Kidney epithelial cell (primary cell): ENCODE results near the gene ERVH48-1. TPM values are rescaled to one million over a fixed set of nuclear protein-coding genes. Genes with fewer than 3 reads are reported as not detected.
"Not testable (repeated sequence)": the region's sequence is repeated elsewhere in the genome, so short reads cannot be mapped to it uniquely, and the experiment has no call there.

Experiments
- DNase-seq: peaks from one replicate; pipeline ENCODE4 v3.0.0-alpha.2; 2010; ENCODE audit warnings: low read depth
- H3K27me3 ChIP-seq: 2 replicates; pipeline ENCODE4 v1.6.0; 2011; ENCODE audit warnings: low read length; ENCODE audit not compliant: control insufficient read depth, insufficient read depth
- H3K36me3 ChIP-seq: 2 replicates; pipeline ENCODE4 v1.5.1; 2011; ENCODE audit warnings: low read length; ENCODE audit not compliant: control insufficient read depth, insufficient read depth
- H3K4me3 ChIP-seq: 2 replicates; pipeline ENCODE4 v1.5.1; 2011; ENCODE audit warnings: low read depth, mild to moderate bottlenecking, control low read depth, low read length
- total RNA-seq: library from RNA; depleted of rRNA; stranded (reverse); fragments of >200 nt; gene quantifications from 2 replicates; pipeline ENCODE4 v1.2.3, GENCODE V29; 2015
- TF ChIP-seq, protein P1 (sequence below): IDR thresholded peaks from 2 replicates; pipeline ENCODE4 v1.5.1; 2011; ENCODE audit warnings: mild to moderate bottlenecking, moderate library complexity, low read length, control low read depth, inconsistent platforms; ENCODE audit not compliant: insufficient read depth, poor library complexity, severe bottlenecking

Gene ERVH48-1
- total RNA-seq, 1 donor from 2014 or later, result not detected

DNA sequence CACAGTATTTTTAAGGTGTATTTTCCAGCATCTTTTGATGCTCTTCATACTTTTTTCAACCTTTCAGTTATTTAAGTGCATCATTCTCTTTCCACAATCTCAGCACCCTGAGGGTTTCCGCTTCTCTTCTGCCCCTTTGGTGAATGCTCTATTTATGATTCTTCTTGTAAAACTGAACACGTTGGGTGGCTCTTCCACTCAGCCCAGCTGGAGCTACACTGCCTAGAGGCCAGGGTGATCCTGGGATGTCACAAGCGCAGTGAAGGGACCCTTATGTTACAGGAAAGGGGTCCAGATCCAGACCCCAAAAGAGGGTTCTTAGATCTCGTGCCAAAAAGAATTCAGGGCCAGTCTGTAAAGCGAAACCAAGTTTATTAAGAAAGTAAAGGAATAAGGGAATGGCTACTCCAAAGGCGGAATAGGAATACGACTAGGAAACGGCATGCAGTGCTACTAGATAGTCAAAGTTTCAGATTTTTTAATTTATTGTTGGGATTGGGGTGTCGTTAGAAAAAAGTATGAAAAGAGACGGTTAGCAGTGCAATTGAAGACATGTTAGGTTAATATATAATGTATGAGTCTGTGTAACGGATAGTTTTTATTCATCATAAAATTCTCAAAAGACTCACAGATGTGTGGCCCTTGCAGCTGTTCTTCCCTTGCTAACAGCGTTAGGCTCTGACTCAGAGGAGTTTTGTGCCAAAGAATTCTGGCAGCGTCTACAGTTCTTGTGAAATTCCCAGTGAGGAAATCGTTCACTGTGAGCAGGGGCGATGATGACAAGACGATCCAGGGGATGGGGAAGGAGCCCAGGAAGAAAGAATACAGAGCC lies 14.4 kb upstream of the ERVH48-1 start:
- no peak overlapping the region for H3K4me3 ChIP-seq

GRCh38 chr21:42938606-42938995 lies 13.2 kb upstream of the ERVH48-1 start:
- not testable (repeated sequence) for H3K4me3 ChIP-seq, DNase-seq, H3K27me3 ChIP-seq, H3K36me3 ChIP-seq

More for the DNA sequence above, 14.4 kb upstream of the ERVH48-1 start:
- Histone ChIP-seq H3K27me3 (no peaks in the 10 kb centered on the region), H3K36me3 (no peaks in the 10 kb centered on the region)
- TF ChIP-seq, protein P1, sequence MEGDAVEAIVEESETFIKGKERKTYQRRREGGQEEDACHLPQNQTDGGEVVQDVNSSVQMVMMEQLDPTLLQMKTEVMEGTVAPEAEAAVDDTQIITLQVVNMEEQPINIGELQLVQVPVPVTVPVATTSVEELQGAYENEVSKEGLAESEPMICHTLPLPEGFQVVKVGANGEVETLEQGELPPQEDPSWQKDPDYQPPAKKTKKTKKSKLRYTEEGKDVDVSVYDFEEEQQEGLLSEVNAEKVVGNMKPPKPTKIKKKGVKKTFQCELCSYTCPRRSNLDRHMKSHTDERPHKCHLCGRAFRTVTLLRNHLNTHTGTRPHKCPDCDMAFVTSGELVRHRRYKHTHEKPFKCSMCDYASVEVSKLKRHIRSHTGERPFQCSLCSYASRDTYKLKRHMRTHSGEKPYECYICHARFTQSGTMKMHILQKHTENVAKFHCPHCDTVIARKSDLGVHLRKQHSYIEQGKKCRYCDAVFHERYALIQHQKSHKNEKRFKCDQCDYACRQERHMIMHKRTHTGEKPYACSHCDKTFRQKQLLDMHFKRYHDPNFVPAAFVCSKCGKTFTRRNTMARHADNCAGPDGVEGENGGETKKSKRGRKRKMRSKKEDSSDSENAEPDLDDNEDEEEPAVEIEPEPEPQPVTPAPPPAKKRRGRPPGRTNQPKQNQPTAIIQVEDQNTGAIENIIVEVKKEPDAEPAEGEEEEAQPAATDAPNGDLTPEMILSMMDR, result no peak
- DNase-seq, result peak; percentile 83

DNA sequence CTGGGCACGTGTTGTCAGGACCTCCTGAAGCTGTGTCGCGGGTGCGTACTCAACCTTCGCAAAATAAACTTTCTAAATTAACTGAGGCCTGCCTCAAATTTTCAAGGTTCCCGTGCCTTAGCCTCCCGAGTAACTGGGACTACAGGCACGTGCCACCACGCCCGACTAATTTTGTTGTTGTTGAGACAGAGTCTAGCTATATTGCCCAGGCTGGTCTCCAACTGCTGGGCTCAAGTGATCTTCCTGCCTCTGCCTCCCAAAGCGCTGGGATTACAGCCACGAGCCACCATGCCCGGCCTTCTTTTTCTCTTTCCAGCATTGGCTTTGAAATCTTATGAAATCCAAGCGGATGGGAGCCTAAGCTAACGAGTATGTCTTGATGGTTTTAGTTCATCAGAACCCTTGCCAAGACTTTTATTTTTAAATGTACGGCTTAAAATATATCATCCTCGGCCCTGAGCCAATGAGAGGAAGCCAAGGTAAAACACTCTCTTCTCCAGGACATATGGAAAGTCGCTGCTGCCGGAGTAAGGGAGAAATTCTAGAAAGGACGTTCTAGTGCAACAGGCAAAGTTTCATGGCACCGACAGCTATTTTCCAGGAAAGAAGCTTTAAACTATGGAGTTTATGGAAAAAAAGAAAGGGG lies 12.7 kb upstream of the ERVH48-1 start:
- Histone ChIP-seq H3K36me3 (no peaks in the 10 kb centered on the region), H3K4me3 (no peak overlapping the region), H3K27me3 (no peaks in the 10 kb centered on the region)
- TF ChIP-seq, protein P1, result no peak
- DNase-seq, result no peak

- not testable (repeated sequence) for H3K36me3 ChIP-seq, H3K4me3 ChIP-seq, H3K27me3 ChIP-seq, DNase-seq
Measured at GRCh38 chr21:42937034-42937940, 11.9 kb upstream of the ERVH48-1 start.

GRCh38 chr21:42936360-42936759 lies 10.9 kb upstream of the ERVH48-1 start:
- not testable (repeated sequence) for H3K36me3 ChIP-seq, H3K4me3 ChIP-seq, DNase-seq, H3K27me3 ChIP-seq

GRCh38 chr21:42933973-42934372 lies 8.5 kb upstream of the ERVH48-1 start:
- H3K4me3 ChIP-seq, H3K36me3 ChIP-seq, DNase-seq, H3K27me3 ChIP-seq: not testable (repeated sequence)

DNA sequence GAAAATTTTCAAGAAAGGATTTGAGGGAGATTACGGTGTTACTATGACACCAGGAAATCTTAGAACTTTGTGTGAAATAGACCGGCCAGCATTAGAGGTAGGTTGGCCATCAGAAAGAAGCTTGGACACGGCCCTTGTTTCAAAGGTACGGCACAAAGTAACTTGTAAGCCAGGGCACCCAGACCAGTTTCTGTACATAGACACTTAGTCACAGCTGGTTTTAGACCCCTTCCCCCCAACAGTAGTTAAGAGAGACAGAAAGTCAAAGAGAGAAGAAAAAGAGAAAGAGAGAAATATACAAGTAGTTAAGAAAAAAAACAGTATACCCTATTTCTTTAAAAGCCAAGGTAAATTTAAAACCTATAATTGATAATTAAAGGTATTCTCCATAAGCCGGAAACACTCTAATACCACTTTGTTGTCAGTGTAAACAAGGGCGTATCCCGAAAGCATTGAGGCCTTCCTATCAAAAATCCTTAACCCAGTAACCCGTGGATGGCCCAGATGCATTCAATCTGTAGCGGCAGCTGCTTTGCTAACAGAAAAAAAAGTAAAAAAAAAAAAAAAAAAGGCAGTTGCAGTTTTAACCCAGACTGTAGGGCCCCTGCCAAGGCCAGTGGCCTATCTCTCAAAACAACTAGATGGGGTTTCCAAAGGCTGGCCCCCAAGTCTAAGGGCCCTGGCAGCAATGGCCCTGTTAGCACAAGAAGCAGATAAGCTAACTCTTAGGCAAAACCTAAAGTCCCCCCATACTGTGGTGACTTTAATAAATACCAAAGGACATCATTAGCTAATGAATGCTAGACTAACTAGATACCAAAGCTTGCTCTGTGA lies 7.9 kb upstream of the ERVH48-1 start:
- not testable (repeated sequence) for H3K36me3 ChIP-seq, H3K27me3 ChIP-seq, DNase-seq, H3K4me3 ChIP-seq

DNA sequence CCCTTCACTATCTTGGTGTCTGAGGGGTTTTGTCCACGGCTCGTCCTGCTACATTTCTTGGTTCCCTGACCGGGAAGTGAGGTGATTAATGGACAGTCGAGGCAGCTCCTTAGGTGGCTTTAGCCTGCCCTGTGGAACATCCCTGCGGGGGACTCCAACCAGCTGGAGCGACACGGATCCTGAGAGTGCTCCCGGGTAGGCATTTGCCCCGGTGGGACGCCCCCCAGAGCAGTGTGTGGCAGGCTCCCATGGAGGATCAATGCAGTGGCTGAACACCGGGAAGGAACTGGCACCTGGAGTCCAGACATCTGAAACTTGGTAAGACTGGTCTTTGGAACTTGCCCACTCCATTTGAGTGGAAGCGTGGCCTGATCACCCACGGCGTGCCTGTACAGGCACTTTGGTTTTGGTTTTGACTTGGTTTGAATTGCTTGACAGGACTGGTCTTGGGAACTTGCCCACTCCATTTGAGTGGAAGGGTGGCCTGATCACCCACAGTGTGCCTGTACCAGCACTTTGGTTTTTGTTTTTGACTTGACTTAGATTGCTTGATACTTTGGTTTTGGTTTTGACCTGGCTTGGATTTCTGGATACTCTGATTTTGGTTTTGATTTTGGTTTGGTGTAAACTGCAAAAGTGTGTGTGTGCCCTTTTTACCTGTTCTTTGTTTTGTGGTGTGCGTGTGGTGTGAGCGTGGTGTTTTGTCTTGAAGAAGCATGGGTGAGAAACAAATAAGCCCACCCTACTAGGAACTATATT lies 7.1 kb upstream of the ERVH48-1 start:
- DNase-seq, H3K4me3 ChIP-seq, H3K27me3 ChIP-seq, H3K36me3 ChIP-seq: not testable (repeated sequence)
